Endodermal cell (in vitro differentiated cells): ENCODE data around the gene RPS21. TPM values are rescaled to one million over a fixed set of nuclear protein-coding genes. Genes with fewer than 3 reads are reported as not detected.

Experiments used
- DNase-seq: peaks from one replicate; pipeline ENCODE4 v3.0.0-alpha.2; 2017
- H3K27ac ChIP-seq: 2 replicates; pipeline ENCODE4 v1.5.1; 2013; ENCODE audit warnings: mild to moderate bottlenecking, low read depth, low read length, moderate library complexity
- H3K27me3 ChIP-seq: 2 replicates; pipeline ENCODE4 v1.6.1; 2013; ENCODE audit warnings: mild to moderate bottlenecking, low read length, moderate library complexity; ENCODE audit not compliant: insufficient read depth, control insufficient read depth, poor library complexity, severe bottlenecking
- H3K36me3 ChIP-seq: 2 replicates; pipeline ENCODE4 v1.7.0; 2013; ENCODE audit warnings: mild to moderate bottlenecking, low read length, moderate library complexity; ENCODE audit not compliant: control insufficient read depth, insufficient read depth
- H3K4me1 ChIP-seq: one replicate; pipeline ENCODE4 v1.7.0; 2013; ENCODE audit warnings: low read length; ENCODE audit not compliant: control insufficient read depth, insufficient read depth
- H3K4me3 ChIP-seq: 2 replicates; pipeline ENCODE4 v1.5.1; 2013; ENCODE audit warnings: mild to moderate bottlenecking, low read length, moderate library complexity
- H3K9ac ChIP-seq: 2 replicates; pipeline ENCODE4 v1.6.1; 2013; ENCODE audit warnings: mild to moderate bottlenecking, low read length, moderate library complexity; ENCODE audit not compliant: poor library complexity, severe bottlenecking; ENCODE audit errors: extremely low read depth
- H3K9me3 ChIP-seq: 2 replicates; pipeline ENCODE4 v1.6.1; 2013; ENCODE audit warnings: mild to moderate bottlenecking, low read length, moderate library complexity; ENCODE audit not compliant: control insufficient read depth
- H3K27ac Mint-ChIP-seq: 2 replicates; pipeline ENCODE4 v1.8.0; 2020; ENCODE audit warnings: mixed read lengths
- H3K27me3 Mint-ChIP-seq: 2 replicates; pipeline ENCODE4 v1.8.0; 2021; ENCODE audit warnings: mild to moderate bottlenecking, mixed read lengths; ENCODE audit not compliant: insufficient read depth
- H3K36me3 Mint-ChIP-seq: 2 replicates; pipeline ENCODE4 v1.8.0; 2020; ENCODE audit warnings: low read depth, mixed read lengths
- H3K4me1 Mint-ChIP-seq: 2 replicates; pipeline ENCODE4 v1.8.0; 2020; ENCODE audit warnings: mixed read lengths
- H3K4me3 Mint-ChIP-seq: 2 replicates; pipeline ENCODE4 v1.8.0; 2020; ENCODE audit warnings: mild to moderate bottlenecking, moderate library complexity, mixed read lengths
- H3K9me3 Mint-ChIP-seq: 2 replicates; pipeline ENCODE4 v1.8.0; 2020; ENCODE audit warnings: mild to moderate bottlenecking, mixed read lengths
- CTCF ChIP-seq: fragments of 200-600 bp; sonication (generic); conservative IDR thresholded peaks from 2 replicates; pipeline ENCODE4 v1.5.0; 2021; ENCODE audit warnings: antibody characterized with exemption, mild to moderate bottlenecking
- WGBS, 2 experiments: methylation state at CpG; one replicate each; pipeline versions ENCODE4 v1.1.5 to v1.1.7; 2013; ENCODE audit warnings: missing lambda C conversion rate in 2 of 2, mixed read lengths in 1 of 2; ENCODE audit not compliant: insufficient coverage in 1 of 2, insufficient read length in 1 of 2; 5-methylcytosine and 5-hydroxymethylcytosine counted together
- total RNA-seq, 2 donors: library from RNA; stranded (reverse); fragmentation: NEBNext Ultra II Directional in 1 of 2; extraction: Animal tissue kit (Norgen Biotek cat#: 25700) in 1 of 2; gene quantifications; 2 replicates in 1 of 2; 3 replicates in 1 of 2; pipeline ENCODE4 v1.2.1, GENCODE V29; 2021

RPS21 gene
- total RNA-seq, 2 donors from 2014 or later: 1,288 to 1,382 TPM

GRCh38 chr20:62396367-62397239, 9.7 kb downstream of the RPS21 start:
- no peaks in the 10 kb centered on the region for H3K9me3 Mint-ChIP-seq
- Histone ChIP-seq H3K9me3 (no peaks in the 10 kb centered on the region), H3K27me3 (no peaks in the 10 kb centered on the region), H3K27ac (no peak overlapping the region), H3K9ac (no peak overlapping the region), H3K36me3 (no peaks in the 10 kb centered on the region), H3K4me1 (no peaks in the 10 kb centered on the region), H3K4me3 (no peak overlapping the region)
- DNase-seq: no peak
- no peak overlapping the region for H3K4me3 Mint-ChIP-seq
- TF ChIP-seq CTCF: no peak
- peaks cover 7% of the 10 kb centered on the region for H3K36me3 Mint-ChIP-seq
- H3K4me1 Mint-ChIP-seq: no peaks in the 10 kb centered on the region
- WGBS, 2 experiments: 90 to 93% methylated on average over 29 to 35 of the region's 35 CpGs
- no peaks in the 10 kb centered on the region for H3K27me3 Mint-ChIP-seq
- H3K27ac Mint-ChIP-seq: no peak overlapping the region

GRCh38 chr20:62398120-62398821, 11.4 kb downstream of the RPS21 start:
- no peaks in the 10 kb centered on the region for H3K9me3 ChIP-seq
- no peaks in the 10 kb centered on the region for H3K4me1 ChIP-seq
- H3K4me3 Mint-ChIP-seq: no peak overlapping the region
- H3K4me3 ChIP-seq: no peak overlapping the region
- H3K27me3 Mint-ChIP-seq: no peaks in the 10 kb centered on the region
- no peak overlapping the region for H3K27ac ChIP-seq
- no peaks in the 10 kb centered on the region for H3K36me3 ChIP-seq
- 97% methylated on average over 4 to 17 of the region's 19 CpGs for WGBS, 2 experiments
- peaks cover 7% of the 10 kb centered on the region for H3K36me3 Mint-ChIP-seq
- H3K9me3 Mint-ChIP-seq: no peaks in the 10 kb centered on the region
- no peak overlapping the region for H3K9ac ChIP-seq
- TF ChIP-seq CTCF: no peak
- no peaks in the 10 kb centered on the region for H3K27me3 ChIP-seq
- H3K27ac Mint-ChIP-seq: no peak overlapping the region
- no peaks in the 10 kb centered on the region for H3K4me1 Mint-ChIP-seq
- no peak for DNase-seq

DNA sequence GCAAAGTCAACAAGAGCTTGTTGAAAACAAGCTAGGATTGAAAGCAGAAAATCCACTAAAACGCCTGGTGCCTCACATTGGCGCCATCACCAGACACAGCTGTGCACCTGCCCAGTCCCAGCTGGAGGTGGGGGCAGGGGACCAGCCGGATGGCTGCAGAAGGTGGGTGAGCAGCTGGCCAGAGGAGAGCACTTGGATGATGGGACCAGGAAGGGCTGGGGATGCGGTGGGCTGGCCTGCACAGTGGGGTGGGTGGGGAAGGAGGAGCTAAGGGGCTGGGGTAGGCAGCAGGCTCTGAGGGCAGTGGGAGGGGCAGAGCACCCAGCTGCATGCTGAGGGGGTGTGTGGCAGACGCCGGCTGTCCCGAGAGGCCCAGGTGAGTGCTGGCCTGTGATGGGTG, 13.1 kb downstream of the RPS21 start:
- H3K27me3 ChIP-seq: no peaks in the 10 kb centered on the region
- no peaks in the 10 kb centered on the region for H3K4me1 ChIP-seq
- H3K4me1 Mint-ChIP-seq: no peaks in the 10 kb centered on the region
- H3K9me3 Mint-ChIP-seq: no peaks in the 10 kb centered on the region
- H3K4me3 ChIP-seq: no peak overlapping the region
- H3K36me3 ChIP-seq: no peaks in the 10 kb centered on the region
- H3K36me3 Mint-ChIP-seq: peaks cover 7% of the 10 kb centered on the region
- H3K9ac ChIP-seq: no peak overlapping the region
- H3K27ac ChIP-seq: no peak overlapping the region
- H3K27me3 Mint-ChIP-seq: no peaks in the 10 kb centered on the region
- no peak for DNase-seq
- WGBS, 2 experiments: 90 to 94% methylated on average over 5 to 7 of the region's 7 CpGs
- no peak for TF ChIP-seq CTCF
- no peak overlapping the region for H3K4me3 Mint-ChIP-seq
- no peak overlapping the region for H3K27ac Mint-ChIP-seq
- no peaks in the 10 kb centered on the region for H3K9me3 ChIP-seq
